Muscle of back (tissue), 11 donors: ENCODE measurements around the gene TPST1. TPM values are rescaled to one million over a fixed set of nuclear protein-coding genes. Genes with fewer than 3 reads are reported as not detected.
"Not testable (repeated sequence)": the region's sequence is repeated elsewhere in the genome, so short reads cannot be mapped to it uniquely, and the experiment has no call there.

ENCODE experiments used
- DNase-seq, 3 donors: peaks; one replicate each; pipeline versions ENCODE4 v3.0.0 to v3.0.0-alpha.2; 2013
- polyA plus RNA-seq, 10 donors: library from polyadenylated mRNA; unstranded; fragments of 120-200 nt; gene quantifications; one replicate each; pipeline ENCODE4 v1.2.1, GENCODE V29; 2013; ENCODE audit not compliant: insufficient read length in 10 of 10

Gene TPST1
- polyA plus RNA-seq, 10 donors, result 12.8 to 22.2 (median 15.7) TPM

GRCh38 chr7:66186991-66187390, 18.1 kb upstream of the TPST1 start:
- DNase-seq, result no peak

- peak; percentile 65 to 89 (median 87) for DNase-seq
Measured at GRCh38 chr7:66187905-66188304, 17.2 kb upstream of the TPST1 start.

GRCh38 chr7:66188645-66189044, 16.5 kb upstream of the TPST1 start:
- no peak for DNase-seq

GRCh38 chr7:66189695-66190503, 15.2 kb upstream of the TPST1 start:
- DNase-seq, result no peak

GRCh38 chr7:66190504-66190857, 14.7 kb upstream of the TPST1 start:
- DNase-seq, result no peak

- no peak for DNase-seq
Measured at GRCh38 chr7:66193146-66193725, 11.9 kb upstream of the TPST1 start.

GRCh38 chr7:66198469-66198868, 6.7 kb upstream of the TPST1 start:
- peak in 1 of 3 donors; percentile 32 for DNase-seq

- DNase-seq, result no peak
Measured at GRCh38 chr7:66198956-66199355, 6.2 kb upstream of the TPST1 start.

GRCh38 chr7:66202441-66202840, 2.7 kb upstream of the TPST1 start:
- no peak for DNase-seq

GRCh38 chr7:66205741-66206090, 582 bp downstream of the TPST1 start:
- DNase-seq, result no peak

GRCh38 chr7:66206119-66206933, 1.2 kb downstream of the TPST1 start:
- no peak for DNase-seq

GRCh38 chr7:66206934-66207240, 1.8 kb downstream of the TPST1 start:
- no peak for DNase-seq

- no peak for DNase-seq
Measured at GRCh38 chr7:66207540-66207939, 2.4 kb downstream of the TPST1 start.

GRCh38 chr7:66211429-66211828, 6.3 kb downstream of the TPST1 start:
- DNase-seq, result no peak

GRCh38 chr7:66213637-66214036, 8.5 kb downstream of the TPST1 start:
- no peak for DNase-seq

- no peak for DNase-seq
Measured at GRCh38 chr7:66216687-66217086, 11.6 kb downstream of the TPST1 start.

GRCh38 chr7:66219805-66220204, 14.7 kb downstream of the TPST1 start:
- DNase-seq, result no peak

- no peak for DNase-seq
Measured at GRCh38 chr7:66221442-66221841, 16.3 kb downstream of the TPST1 start.

GRCh38 chr7:66227808-66228207, 22.7 kb downstream of the TPST1 start:
- no peak for DNase-seq

- DNase-seq, result not testable (repeated sequence)
Measured at GRCh38 chr7:66231326-66232216, 26.4 kb downstream of the TPST1 start.

GRCh38 chr7:66233638-66234037, 28.5 kb downstream of the TPST1 start:
- no peak for DNase-seq

- no peak for DNase-seq
Measured at GRCh38 chr7:66236713-66237303, 31.7 kb downstream of the TPST1 start.
